HG02763 (cell line): ENCODE data around the gene SV2B.
A peak's percentile ranks its signal among the peaks of the same experiment; 100 is the strongest.

ENCODE experiments used
- ATAC-seq: cut with Tn5 transposase; IDR thresholded peaks from one replicate; pipeline ENCODE4 v1.9.1; 2021; ENCODE audit warnings: mild to moderate bottlenecking, moderate library complexity; ENCODE audit not compliant: unreplicated experiment

The SV2B gene

GRCh38 chr15:91101608-91101920 lies 1.5 kb downstream of the SV2B start:
- no peak for ATAC-seq

- ATAC-seq: no peak
These were observed 2.7 kb downstream of the SV2B start for GRCh38 chr15:91102546-91103330.

GRCh38 chr15:91104111-91104510 lies 4.1 kb downstream of the SV2B start:
- ATAC-seq: no peak

- no peak for ATAC-seq
These were observed 8.4 kb downstream of the SV2B start for GRCh38 chr15:91108421-91108820.

GRCh38 chr15:91109885-91110284 lies 9.8 kb downstream of the SV2B start:
- ATAC-seq: no peak

GRCh38 chr15:91110407-91110806 lies 10.3 kb downstream of the SV2B start:
- ATAC-seq: no peak

- no peak for ATAC-seq
These were observed 13.0 kb downstream of the SV2B start for GRCh38 chr15:91113030-91113429.

- no peak for ATAC-seq
These were observed 14.2 kb downstream of the SV2B start for GRCh38 chr15:91114301-91114700.

- ATAC-seq: peak; percentile 71
These were observed 16.3 kb downstream of the SV2B start for GRCh38 chr15:91116113-91117067.

GRCh38 chr15:91117375-91117774 lies 17.3 kb downstream of the SV2B start:
- ATAC-seq: no peak

GRCh38 chr15:91118817-91119590 lies 18.9 kb downstream of the SV2B start:
- ATAC-seq: no peak

- ATAC-seq: no peak
These were observed 22.2 kb downstream of the SV2B start for GRCh38 chr15:91122296-91122695.

- ATAC-seq: no peak
These were observed 24.1 kb downstream of the SV2B start for GRCh38 chr15:91124132-91124531.

GRCh38 chr15:91125162-91125561 lies 25.1 kb downstream of the SV2B start:
- no peak for ATAC-seq

GRCh38 chr15:91126080-91126479 lies 26.0 kb downstream of the SV2B start:
- ATAC-seq: no peak

- no peak for ATAC-seq
These were observed 27.3 kb downstream of the SV2B start for GRCh38 chr15:91127236-91127955.

- ATAC-seq: no peak
These were observed 28.0 kb downstream of the SV2B start for GRCh38 chr15:91128016-91128415.

GRCh38 chr15:91129436-91129835 lies 29.4 kb downstream of the SV2B start:
- ATAC-seq: no peak

- no peak for ATAC-seq
These were observed 32.0 kb downstream of the SV2B start for GRCh38 chr15:91132079-91132478.

GRCh38 chr15:91133511-91133910 lies 33.5 kb downstream of the SV2B start:
- ATAC-seq: no peak
